Thyroid gland (tissue), 4 donors: ENCODE results near the gene HSD17B12.

Experiments used
- POLR2A ChIP-seq, 2 donors: fragments of 450-650 bp; IDR thresholded peaks; one replicate each; pipeline ENCODE4 v1.6.1; 2017; ENCODE audit warnings: antibody characterized with exemption in 2 of 2, mild to moderate bottlenecking in 2 of 2, moderate library complexity in 1 of 2
- TF ChIP-seq, protein P1 (sequence below), 6 experiments: fragments of 200-600 bp in 3 of 6; fragments of 450-650 bp in 3 of 6; sonication (generic) in 3 of 6; IDR thresholded peaks; one replicate each; pipeline ENCODE4 v1.5.1; 2016 to 2019; ENCODE audit warnings: antibody characterized with exemption in 6 of 6, mild to moderate bottlenecking in 2 of 6, inconsistent platforms in 1 of 6, moderate library complexity in 1 of 6

DNA sequence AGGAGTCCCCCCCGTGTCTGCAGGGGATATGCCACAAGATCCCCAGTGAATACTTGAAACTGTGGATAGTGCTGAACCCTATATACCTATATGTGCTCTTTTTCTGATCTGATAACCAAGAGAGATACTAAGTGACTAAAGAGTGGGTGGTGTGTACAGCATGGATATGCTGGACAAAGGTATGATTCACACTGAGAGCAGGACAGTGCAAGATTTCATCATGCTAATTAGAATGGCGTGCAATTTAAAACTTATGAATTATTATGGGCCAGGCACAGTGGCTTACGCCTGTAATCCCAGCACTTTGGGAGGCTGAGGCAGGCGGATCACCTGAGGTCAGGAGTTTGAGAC is 109.9 kb downstream of the HSD17B12 start:
- TF ChIP-seq POLR2A (IDR thresholded peaks at IDR 0.05), result no peak
- TF ChIP-seq, protein P1, sequence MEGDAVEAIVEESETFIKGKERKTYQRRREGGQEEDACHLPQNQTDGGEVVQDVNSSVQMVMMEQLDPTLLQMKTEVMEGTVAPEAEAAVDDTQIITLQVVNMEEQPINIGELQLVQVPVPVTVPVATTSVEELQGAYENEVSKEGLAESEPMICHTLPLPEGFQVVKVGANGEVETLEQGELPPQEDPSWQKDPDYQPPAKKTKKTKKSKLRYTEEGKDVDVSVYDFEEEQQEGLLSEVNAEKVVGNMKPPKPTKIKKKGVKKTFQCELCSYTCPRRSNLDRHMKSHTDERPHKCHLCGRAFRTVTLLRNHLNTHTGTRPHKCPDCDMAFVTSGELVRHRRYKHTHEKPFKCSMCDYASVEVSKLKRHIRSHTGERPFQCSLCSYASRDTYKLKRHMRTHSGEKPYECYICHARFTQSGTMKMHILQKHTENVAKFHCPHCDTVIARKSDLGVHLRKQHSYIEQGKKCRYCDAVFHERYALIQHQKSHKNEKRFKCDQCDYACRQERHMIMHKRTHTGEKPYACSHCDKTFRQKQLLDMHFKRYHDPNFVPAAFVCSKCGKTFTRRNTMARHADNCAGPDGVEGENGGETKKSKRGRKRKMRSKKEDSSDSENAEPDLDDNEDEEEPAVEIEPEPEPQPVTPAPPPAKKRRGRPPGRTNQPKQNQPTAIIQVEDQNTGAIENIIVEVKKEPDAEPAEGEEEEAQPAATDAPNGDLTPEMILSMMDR (IDR thresholded peaks at IDR 0.05), result no peak
